Measurements from ENCODE around the gene TSNAXIP1.
A peak's percentile ranks its signal among the peaks of the same experiment; 100 is the strongest.
"Not testable (repeated sequence)": the region's sequence is repeated elsewhere in the genome, so short reads cannot be mapped to it uniquely, and the experiment has no call there.

Gene TSNAXIP1

DNA sequence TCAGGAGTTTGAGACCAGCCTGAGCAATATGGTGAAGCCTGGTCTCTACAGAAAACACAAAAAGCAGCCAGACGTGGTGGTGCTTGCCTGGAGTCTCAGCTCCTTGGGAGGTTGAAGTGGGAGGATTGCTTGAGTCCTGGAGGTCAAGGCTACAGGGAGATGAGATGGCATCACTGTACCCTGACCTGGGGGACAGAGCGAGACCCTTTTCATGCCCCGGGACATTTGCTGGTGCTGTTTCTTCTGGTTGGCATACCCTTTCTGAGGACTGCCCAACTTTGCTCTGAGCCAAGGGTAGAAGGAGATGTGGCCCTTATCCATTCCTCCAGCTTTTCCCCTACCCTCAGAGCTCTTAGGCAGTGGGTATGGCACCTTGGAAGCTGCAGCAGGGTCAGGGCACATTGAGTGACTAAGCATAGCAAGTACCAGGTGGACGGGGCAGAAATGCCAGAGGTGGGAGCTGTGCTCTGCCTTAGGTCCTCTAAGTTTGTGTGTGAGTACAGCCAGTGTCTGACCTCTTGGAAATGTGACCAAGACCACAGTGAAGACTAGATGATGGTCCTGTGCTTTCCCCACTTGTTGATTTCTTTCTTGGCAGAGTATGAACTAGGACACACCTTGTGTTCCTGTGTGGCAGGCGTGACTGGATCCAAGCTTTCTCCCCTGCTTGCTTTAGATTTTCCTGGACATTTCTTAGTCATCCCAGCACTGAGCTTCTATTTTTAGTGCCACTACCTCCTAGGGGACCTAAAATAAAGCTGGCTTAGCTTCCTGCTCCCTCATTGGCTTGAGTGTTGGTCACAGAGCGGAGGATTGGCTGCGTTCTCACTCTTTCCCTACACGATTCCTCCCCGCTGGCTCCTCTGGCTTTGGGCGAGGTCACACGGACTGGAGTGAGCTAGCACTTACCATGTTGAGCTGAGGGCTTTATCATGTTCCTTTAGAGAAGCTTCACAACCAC is 56.2 kb downstream of the TSNAXIP1 start:
- DNase-seq (ENCODE audit: low read depth) = no peak

DNA sequence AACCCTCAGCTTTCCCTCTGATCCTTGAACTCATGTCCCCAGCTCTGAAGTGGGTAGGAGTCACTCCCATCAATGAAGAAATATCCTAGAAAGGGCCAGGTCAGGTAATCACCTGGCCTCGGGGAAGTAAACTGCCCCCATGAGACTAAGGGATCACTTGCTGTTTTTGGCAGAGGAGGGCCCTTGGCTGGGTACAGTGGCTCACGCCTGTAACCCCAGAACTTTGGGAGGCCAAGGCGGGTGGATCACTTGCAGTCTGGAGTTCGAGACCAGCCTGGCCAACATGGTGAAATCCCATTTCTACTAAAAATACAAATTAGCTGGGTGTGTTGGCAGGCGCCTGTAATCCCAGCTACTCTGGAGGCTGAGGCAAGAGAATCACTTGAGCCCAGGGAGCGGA is 57.4 kb downstream of the TSNAXIP1 start:
- not testable (repeated sequence) for DNase-seq (ENCODE audit: low read depth)

DNA sequence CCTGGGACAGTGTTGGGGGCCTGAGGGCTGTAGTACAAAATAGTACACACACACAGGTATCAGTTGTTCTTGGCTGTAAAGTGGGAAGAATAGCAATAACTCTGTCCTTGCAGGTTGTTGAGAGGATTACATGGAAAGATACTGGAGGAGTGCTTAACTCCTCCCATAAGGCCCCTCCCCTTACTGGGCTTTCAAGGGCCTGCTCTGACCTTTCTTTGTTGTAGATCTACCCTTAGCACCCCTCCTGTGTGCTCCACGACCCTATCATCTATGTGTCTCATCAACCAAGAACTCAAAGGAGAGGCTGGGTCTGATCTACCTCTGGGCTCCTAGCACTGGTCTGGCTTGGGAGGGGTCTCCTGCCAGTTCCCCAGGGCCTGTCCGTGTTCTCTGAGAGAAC is 57.9 kb downstream of the TSNAXIP1 start:
- DNase-seq (ENCODE audit: low read depth) = no peak

DNA sequence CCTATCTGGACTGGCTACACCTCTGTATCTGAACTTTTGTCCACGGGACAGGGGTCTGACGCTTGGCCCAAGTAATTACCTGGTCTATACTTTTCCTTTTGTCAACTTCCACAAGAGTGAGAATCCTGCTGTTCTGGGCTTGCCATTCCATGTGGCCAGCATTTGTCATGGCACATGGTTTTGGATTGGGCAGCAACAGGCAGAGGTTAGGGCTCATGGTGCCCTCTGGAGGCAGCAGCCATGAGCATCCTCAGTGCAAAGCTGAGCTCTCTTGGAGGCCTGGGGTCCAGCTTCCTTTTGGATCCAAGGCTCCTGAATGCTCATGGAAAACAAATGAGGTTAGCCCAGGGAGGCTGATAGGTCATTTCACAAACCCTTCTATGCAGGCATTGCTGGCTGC is 58.6 kb downstream of the TSNAXIP1 start:
- DNase-seq (ENCODE audit: low read depth) = no peak

DNA sequence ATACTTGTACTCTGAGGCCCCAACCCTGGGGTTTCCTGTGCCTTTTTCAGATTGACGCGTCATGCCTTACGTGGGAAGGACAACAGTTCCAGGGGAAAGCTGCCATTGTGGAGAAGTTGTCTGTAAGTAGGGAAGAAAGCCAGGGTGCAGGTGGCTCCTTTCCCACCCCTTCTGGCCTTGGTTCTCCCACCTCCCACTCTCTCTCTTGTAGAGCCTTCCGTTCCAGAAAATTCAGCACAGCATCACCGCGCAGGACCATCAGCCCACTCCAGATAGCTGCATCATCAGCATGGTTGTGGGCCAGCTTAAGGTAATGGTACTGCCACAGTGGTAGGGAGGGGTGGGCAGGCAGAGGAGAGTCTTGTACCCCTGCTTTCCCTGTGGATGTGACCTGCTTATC is 61.6 kb downstream of the TSNAXIP1 start:
- DNase-seq (ENCODE audit: low read depth) = no peak

DNA sequence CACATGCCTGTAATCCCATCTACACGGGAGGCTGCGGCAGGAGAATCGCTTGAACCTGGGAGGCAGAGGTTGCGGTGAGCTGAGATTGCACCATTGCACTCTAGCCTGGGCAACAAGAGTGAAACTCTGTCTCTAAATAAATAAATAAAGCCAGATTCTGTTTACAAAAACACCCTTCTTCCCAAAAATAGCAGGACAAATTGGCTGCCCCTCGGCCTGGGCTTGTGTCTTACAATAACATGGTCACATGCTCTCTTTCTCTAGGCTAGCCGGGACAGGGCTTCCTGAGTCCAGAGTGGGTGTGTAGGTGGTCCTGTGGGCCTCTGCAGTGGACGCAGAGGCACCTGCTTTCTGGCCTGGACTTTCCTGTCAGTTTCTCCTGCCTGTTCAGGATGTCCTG is 63.0 kb downstream of the TSNAXIP1 start:
- DNase-seq (ENCODE audit: low read depth) = no peak

DNA sequence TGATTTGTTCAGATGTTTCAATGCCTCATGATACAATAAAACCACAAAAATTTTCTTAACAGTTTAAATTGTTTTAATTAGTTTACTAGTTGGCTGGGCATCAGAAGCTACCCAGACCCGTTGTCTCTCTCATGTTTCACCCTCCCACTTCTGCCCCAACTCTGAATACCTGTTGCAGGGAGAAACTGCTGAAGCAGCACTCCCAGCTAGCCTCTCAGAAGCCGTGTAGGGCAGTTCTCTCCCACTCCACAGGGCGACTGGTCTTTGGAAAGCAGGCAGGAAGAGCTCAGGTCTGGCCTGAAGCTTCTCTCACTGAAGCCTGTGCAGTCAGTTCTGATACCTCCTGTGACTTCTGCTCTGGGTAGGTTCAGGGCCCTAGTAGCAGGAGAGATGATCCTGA is 64.6 kb downstream of the TSNAXIP1 start:
- no peak for DNase-seq (ENCODE audit: low read depth)

DNA sequence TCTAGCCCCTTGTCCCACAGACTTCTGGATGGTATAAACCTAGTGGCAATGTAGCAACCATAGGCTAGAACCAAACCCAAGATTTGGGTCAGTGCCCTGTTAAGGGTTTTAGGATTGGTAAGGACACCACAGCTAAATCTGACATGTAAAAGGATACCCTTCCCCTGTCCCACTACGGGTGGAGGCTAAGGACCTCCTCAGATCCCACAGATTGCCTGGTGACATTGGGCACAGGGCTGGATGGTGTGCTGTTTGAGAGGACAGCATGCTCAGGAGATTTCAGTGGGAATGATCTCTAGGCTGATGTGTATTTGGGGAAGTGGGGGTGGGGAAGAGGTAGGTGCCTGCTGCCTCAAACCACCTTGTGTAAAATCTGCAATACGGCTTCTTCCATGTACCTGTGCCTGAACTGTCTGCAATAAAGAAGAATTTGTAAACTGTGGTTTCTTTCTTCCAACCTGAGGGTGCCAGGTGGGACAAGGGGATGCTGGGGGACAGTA is 65.5 kb downstream of the TSNAXIP1 start:
- DNase-seq (ENCODE audit: low read depth) = no peak

DNA sequence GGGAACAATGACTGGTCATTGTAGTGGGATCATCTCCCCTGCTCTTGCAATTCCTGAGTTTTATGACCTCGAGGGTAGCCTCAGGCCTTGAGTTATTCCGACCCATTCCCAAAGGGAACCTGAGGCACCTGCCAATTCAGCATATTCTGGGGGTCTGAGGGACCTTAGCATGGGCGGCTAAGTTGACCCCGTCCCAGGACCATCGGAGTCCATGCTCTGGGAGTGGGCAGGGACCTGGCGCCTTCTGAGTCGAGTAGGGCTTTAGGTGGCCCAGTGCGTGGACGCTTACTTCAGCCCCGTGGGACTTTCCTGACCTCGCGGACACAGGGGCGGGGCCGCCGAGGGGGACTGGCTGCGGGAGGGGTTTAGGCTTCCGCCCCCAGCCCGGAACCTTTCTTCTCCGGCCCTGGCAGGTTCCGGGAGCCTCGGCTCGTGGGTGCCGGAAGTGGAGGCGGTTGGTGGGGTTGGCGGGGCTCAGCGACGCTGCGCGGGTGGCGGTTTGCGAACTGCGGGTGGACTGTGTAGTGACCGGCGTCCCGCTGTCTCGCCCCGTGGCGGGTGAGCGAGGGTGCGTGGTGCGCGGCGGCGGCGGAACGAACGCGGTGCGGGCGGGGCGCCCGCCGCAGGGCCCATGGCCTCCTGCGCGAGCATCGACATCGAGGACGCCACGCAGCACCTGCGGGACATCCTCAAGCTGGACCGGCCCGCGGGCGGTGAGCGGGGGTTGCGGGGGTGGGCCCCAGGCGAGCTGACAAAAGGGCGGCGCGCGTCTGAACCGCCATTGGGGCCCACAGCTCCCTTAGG is 66.1 kb downstream of the TSNAXIP1 start, which contains the start of gene EDC4:
Gene EDC4, plus strand, starts transcription at position 422 of the 804 bp plus-strand sequence. Its CDS starts 210 bp downstream, at position 632.
- peak; percentile 89 for DNase-seq (ENCODE audit: low read depth)

DNA sequence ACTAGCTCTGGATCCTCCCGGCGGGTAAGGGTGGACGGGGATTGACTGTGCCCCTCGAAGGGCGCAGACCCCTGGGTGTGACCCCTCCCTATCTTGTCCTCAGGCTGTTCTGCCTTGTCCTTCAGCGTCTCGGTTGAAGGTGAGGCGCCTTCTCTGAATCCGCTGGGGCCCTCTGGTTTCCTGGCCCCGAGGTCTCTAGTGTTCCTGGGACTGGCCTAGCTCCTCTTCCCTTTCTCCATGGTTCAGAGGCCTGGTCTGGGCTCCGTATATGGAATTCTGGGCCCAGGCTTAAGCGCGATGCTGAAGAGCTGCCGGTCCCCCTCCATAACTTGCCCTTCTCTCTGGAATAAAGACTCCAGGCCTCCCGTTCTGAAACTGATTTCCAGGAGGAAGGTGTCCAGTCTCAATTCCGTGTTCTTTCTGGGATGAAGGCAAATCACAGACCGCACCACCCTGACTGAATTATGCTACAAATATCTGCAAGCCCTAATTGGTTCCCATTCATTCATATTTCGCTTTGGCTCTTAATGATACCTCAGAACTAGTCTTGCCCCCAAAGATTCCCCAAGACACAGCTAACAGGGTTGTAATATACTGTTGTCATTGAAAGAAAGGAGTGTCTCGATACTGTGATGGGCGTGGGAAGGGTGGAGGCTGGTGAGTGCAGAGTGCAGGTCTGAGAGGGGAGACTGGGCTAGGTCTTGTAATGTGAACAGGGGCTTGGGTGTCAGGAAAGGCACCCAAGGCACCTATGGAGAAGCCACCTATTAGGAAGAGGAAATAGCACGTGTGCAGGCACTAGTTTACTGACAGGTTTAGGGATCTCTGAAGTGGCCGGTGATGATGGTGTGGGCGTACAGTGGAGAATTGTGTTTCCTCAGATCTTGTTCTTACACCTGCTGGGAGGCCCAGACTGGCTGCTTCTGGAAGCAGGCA is 67.0 kb downstream of the TSNAXIP1 start:
- DNase-seq (ENCODE audit: low read depth) = no peak

DNA sequence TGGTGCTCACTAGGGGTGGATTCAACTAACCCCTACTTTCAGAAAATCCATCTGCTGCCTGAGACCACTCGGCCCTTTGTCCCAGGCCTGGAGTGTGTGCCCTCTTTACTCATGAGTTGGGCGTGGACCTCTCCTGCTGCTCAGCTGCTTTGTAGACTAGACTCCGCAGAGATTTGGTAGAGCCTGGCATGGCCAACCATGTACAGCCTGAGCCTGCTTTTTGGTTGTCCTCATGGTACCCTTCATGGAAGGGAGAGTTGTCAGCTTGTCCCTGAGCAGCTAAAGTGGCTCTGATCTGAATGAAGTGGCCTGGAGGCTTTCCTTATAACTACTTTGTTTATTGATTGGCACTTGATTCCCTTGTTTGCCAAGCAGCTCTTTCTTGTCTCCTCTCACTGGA is 67.7 kb downstream of the TSNAXIP1 start:
- no peak for DNase-seq (ENCODE audit: low read depth)

DNA sequence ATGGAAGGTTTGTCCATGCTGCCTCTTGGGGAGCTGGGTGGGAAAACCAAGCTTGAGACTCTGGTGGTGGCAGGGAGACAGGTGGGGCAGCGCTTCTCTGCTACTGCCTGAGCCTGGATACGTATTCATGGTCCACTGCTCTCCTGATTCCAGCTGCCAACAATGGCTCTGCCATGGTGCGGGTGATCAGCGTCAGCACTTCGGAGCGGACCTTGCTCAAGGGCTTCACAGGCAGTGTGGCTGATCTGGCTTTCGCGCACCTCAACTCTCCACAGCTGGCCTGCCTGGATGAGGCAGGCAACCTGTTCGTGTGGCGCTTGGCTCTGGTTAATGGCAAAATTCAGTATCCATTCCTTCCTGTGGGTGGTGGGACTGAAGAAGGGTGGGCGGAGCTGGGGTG is 70.4 kb downstream of the TSNAXIP1 start:
- DNase-seq (ENCODE audit: low read depth) = no peak
